Endothelial cell of umbilical vein (primary cell): ENCODE data around the gene BCAR3.

ENCODE experiments used
- CTCF ChIP-seq, 2 donors: IDR thresholded peaks; 1 replicate in 1 of 2; 2 replicates in 1 of 2; pipeline ENCODE4 v1.5.1; 2011; ENCODE audit warnings: low read length in 2 of 2, mild to moderate bottlenecking in 2 of 2, moderate library complexity in 2 of 2, control low read depth in 1 of 2, inconsistent platforms in 1 of 2, low read depth in 1 of 2; ENCODE audit not compliant: insufficient read depth in 1 of 2; ENCODE audit errors: extremely low read depth in 1 of 2
- POLR2AphosphoS5 ChIP-seq: IDR thresholded peaks from 2 replicates; pipeline ENCODE4 v1.6.1; 2012; ENCODE audit warnings: low read depth, mild to moderate bottlenecking, control low read depth, low read length, moderate library complexity; ENCODE audit not compliant: insufficient read depth

GRCh38 chr1:93699503-93700168, 18.0 kb upstream of the BCAR3 start:
- no peak for TF ChIP-seq CTCF (IDR thresholded peaks at IDR 0.05; ENCODE audit: extremely low read depth in 1 of 2, insufficient read depth in 1 of 2, low read depth in 1 of 2, low read length in 2 of 2)
- no peak for TF ChIP-seq POLR2AphosphoS5
